ENCODE results near the gene GANC.

The GANC gene

DNA sequence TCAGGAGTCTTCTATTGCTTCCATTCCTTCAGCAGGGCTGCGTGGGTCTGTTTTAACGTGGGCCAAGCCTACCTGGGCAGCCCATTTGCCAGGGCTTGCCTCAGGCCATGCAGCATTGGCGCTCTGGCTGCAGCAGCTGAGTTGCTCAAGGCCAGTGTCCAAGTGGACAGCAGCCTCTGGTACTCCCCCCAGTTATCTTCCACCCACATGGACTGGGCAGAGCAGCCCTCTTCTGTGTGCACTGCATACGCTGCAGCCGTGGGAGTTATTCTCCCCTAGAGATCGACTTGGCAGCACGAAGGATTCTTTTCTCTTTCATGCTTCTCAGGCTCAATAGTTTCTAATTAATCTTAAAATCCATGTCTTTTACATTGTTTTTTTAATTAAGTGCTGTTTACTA is 79.4 kb downstream of the GANC start:
- no peak for DNase-seq

DNA sequence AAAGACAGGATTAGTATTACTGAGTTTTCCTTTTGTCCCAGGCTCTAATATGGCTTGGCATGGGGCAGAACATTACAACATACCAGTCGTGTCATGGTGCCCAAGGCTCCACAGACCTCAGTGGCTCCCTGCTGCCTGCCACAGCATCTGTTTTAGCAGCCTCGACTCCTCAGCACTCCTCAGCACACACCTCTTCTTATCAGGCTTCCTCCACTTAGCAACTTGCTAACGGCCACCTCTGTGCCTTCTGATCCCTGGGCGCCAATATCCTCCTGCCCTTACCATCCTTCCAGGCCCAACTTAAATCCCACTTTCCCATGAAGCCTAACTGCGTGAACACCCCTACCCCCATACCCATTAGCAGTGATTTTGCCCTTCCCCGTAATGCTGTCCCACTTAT is 80.1 kb downstream of the GANC start:
- no peak for DNase-seq

DNA sequence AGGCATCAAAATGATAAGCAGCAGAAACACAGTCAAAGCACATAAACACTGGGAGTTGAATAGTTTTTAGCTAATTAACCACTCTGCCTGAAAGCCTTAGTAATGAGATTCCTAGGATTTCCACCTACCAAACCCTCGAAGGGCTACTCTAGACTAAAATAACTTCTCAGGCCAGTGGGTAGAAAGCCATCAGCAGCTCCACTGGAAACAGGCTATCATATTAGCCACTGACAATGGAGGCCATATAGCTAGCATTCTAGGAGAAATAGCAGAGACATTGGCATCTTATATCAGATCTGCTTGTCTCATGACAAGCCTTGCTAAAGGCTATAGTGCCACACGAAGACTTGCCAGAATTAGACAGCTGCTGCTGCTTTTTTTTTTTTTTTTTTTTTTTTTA is 81.8 kb downstream of the GANC start:
- DNase-seq: no peak

DNA sequence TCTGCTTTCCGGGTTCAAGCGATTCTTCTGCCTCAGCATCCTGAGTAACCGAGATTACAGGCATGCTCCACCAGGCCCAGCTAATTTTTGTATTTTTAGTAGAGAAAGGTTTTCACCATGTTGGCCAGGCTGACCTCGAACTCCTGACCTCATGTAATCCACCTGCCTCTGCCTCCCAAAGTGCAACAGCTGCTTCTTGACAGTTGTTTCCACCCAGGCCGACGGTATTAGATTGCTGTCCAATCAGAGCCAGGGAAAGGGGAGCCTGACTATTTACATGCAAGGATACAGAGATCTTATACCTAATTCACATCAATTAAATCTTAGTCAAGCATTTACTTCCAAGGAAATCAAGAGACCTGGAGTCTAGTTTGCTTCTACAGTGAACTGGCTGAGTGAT is 82.3 kb downstream of the GANC start:
- DNase-seq: no peak

DNA sequence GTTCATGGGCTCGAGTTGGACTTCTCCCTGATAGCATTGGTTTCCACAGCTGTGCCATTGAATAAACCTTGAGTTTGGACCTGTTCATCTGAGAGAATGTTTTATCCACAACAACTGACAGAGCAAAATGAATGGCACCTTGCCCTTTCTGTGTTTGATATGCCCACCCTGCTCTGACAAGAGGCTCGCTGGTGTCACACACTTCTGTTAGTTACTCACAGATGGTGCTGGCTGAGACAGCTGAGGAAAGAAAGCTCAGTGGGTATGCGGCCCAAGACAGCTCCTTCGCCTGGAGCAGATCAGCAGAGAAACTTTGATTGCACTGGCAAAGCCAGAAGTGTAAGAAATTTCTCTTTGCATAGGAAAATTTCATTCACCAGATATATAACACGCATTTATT is 83.8 kb downstream of the GANC start:
- DNase-seq: no peak

DNA sequence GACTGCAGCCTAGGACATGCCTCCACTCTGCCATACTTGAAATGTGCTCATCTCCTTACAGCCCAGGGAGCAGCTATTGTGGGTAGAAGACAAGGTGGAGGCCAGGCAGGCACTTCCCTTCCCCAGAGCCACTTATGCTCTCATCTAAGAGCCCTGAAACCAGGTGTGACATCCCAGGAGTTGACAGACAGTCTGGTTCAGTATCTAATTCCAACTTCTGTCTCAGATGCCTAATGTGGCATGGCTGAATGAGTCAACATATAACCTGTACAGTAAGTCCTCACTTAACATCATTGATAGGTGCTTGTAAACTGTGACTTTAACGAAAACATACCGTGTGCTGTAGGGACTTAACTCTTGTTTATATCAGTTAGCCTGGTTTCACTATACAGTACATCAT is 85.1 kb downstream of the GANC start:
- no peak for DNase-seq

DNA sequence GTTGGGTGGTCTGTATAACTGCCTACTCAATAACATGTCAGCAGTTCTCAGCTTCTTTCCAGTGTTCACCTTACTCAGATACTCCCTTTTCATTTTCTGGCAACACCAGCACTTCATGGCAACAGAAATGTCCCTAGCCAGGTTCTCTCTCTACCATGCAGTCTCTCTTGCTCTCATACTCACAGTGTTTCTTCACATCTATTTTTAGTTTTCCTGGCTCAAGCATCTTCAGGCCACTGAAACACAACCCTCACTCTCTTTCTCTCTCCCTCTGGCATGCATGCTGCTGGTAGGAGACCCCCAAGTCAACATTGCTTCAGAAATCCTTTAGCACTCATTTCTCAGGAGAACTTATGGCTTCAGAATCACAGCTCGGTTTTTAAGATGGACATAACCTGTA is 86.2 kb downstream of the GANC start, which contains the start of gene CAPN3:
CAPN3 (plus strand) TSS at position 253 of the 400 bp plus-strand sequence. CDS start 305 bp downstream, outside the sequence.
- DNase-seq: no peak

DNA sequence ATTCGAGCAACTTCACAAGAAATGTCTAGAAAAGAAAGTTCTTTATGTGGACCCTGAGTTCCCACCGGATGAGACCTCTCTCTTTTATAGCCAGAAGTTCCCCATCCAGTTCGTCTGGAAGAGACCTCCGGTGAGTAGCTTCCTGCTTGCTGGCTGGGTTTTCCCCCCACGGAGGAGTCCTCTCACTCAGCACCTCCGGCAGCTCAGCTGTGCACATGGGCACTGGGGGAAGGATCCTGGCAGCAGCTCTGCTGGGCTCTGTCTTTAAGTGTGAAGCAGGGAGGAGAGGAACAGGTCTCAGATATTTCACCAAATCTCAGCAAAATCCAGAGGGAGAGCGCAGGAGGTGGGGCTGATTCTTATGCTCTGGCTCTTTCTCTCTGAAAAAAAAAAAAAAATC is 87.0 kb downstream of the GANC start:
- no peak for DNase-seq

DNA sequence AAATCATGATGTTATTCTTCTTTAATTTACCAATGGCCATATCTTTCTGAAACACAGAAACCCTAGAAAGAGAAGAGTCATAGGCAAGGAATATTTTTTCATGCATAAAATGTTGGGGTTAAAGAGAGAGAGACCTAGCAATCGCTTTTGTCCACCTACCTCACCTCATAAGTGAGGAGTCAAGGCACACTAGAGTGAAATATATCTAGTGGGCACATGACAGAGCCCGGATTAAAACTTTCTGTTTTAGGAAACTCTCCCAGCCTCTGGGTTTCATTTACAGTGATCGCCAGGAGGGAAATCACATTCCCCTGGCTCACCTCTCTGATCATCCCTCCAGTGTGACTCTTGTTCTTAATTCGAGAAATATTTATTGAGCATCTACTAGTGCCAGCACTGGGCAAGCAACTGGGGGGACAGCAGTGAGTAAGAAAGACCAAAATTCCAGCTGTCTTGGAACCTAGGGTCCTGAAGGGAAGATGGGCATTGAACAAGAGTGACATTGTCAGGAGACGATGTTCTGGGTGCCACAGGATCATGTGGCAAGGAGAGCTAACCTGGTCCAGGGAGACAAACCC is 87.6 kb downstream of the GANC start:
- DNase-seq: no peak

DNA sequence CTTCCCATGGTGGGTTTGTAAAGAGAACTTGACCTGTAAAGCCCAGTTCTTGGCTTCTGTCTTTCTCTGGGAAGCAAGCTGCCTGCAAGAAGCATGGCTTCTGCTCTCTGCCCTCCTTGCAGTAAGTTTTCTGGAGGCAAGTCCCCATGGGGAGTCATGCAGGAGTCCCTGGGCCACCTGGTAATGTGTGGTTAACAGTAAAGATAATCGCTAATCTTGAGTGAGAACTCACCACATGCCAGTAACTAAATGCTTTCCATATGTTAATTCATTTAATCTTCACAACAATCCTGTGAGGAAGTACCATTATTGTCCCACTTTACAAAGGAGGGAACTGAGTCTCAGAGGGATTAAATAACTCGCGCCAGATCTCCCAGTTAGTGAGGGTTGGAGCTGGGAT is 90.5 kb downstream of the GANC start:
- no peak for DNase-seq

DNA sequence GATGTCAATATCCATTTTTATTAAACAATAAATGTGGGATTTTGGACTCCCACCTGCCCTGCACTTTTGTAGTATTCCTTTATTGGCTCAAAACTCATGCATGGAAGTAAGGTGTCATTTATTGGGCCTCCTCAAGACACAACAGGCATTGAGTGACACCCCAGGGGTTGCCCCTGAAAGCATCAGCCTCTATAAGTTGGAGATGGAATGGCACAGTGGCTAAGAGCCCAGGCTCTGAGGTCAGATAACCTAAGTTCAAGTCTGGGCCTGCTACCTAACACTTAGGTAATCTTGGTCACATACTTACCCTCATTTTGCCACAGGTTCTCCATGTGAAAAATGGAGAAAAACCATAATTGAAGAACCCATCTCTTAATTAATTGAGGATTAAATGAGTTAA is 90.9 kb downstream of the GANC start:
- DNase-seq: no peak

DNA sequence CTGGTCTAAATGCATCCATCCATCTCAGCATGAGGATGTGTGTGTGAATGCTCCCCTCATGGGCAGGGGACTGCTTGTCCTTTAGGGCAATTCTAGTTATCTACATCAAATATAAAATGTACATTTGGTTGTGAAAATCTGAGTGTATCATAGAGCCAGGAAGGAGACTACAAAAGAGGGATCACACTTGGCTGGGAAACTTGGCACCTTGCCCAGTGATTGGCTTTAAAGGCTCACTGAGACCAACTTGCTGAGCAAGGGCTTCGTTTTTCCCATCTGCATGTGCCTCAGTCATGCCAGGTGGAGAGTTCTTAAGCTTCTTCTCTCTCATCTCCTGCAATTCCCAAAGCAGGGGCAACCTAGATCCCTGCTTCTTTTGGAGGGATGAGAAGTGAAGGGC is 91.5 kb downstream of the GANC start:
- DNase-seq: no peak

DNA sequence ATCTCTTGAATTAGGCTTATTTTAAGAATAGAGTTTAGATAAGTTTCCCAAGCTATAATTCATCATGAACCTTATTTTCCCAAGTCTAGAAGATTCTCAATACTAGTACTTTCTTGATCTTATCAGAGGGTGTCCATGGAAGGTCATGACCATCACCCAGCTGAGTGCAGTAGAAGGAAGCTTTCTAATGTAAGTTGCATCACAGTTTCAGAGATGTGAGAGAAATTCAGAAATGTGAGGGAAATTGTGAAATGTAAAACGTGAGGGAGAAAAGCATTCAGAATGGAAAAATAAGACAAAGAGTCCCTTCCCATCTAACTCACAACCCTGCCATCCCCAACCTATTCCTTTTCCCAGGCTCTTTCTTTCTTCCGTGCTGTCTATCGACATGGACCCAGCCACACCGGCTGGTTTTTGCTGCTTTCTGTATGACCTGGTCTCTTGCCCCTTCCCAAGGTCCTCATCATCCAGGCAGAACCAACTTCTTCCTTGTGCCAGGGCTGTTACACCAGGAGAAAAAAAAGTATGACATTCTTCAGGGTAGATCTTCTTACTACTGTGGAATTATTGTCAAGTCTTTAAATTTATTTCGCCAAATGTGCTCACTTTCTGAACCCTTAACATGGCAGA is 93.0 kb downstream of the GANC start:
- DNase-seq: no peak

DNA sequence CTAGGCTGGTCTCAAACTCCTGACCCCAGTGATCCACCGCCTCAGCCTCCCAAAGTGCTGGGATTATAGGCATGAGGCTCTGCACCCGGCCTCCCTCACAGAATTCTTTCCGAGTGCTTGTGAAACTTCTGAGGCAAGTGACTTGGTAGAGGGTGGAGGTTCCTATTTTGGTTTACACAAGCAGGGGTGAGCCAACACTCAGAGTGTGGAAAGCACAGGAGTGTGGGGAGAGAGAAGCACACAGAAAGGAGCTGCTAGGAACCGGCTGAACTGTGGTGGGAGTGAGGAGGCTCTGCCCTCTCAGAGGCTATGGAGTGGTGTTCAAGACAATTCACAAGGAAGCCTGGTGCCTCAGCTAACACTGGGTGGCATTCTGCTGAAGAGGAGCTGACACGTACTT is 94.0 kb downstream of the GANC start:
- DNase-seq: no peak

DNA sequence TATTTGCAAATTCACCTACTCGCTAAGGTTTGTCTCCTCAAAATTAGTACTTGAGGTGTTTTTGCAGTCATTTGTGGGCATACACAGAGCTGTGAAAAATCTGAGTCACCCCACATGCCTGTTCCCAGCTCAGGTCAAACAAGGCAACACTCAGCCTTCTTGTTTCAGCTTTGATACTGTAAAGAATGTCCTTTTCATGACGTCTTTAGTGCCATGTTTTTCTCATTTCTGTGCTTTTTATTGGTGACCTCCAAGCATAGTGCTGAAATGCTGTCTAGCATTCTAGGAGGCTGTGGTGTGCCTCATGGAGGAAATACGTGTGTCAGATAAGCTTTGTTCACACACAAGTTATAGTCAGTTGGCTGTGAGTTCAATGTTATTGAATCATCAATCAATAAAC is 95.1 kb downstream of the GANC start:
- no peak for DNase-seq

DNA sequence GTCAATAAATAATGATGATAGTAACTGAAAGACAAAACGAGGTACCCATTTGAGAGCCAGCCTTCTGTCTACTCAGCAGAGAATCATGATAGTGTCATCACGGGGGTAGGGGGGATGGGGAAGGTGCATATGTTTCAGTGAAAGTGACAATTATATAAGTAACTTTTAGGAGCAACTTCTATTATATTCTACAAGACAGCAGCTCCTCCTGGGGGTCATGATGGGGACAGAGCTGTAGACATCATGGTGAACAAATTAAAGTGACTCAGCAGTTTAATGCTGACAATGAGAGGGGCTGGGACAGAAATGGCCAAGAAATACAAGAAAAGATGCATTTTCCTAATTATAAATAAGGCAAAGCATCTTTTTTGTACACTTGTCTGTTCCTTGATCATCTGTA is 98.1 kb downstream of the GANC start:
- DNase-seq: no peak

DNA sequence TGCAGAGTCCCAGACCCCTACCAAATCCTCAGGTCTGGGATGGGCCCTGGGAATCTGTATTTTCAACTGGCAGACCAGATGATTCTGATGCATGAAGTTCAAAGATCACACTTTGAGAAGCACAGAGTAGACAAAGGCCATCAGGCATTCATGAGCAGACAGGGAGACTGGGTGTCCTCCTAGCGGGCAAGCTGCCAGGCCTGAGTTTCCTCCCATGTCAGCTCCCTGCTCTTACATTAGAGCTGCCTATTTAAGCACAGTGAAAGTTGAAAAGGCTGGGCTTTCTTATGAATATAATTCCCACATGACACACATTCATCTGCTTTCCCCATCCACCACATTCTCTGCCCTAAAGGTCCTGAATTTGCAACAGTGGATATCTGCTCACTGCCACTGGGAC is 100.3 kb downstream of the GANC start:
- DNase-seq: no peak

DNA sequence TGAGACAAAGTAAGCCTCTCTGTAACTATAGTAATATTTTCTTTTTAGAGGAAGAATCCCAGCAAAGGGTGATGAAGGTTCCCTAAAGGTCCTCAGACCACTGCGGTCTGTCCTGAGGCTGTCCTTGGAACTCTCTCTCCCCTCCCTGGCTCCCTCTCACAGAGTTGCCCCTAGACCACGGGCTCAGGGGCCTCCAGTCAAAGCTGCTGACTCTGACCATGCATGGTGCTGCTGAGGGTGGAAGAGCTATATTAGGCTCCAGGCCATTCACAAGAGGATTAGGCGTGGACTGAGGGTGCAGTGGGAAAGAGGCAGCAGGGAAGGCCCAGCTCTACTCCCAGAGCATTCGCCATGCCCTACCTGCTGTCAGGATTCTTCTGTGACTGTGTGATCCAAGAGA is 100.9 kb downstream of the GANC start:
- DNase-seq: no peak

DNA sequence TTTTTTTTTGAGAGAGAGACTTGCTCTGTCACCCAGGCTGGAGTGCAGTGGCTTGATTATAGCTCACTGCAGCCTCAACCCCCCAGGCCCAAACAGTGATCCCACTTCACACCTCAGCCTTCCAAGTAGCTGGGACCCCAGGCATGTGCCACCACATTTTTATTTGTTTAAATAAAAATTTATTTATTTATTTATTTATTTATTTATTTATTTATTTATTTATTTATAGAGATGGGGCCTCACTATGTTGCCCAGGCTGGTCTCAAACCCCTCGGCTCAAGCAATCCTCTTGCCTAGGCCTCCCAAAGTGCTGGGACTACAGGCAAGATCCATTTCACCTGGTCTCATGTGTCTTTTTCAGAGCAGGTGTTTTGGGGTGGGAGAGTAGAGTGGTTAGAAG is 101.8 kb downstream of the GANC start:
- DNase-seq: no peak

DNA sequence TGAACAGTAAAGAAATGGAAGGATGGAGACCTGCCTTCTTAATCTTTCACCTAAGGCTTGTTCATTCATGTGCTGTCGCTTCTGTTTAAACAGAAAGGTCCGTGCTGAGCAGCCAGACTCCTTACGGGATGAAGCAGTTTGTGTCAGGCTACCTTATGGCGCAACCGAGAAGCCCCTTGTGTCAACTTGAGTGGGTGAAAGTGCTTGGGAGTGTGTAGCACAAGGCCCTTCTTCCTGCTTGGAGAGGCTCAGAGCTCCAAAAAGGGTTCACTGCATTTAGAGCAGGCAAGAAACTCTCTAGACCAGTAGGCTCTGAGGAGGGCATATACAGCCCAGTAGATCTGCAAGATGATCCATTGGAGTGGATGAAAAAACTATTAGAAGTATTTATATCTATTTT is 102.3 kb downstream of the GANC start:
- DNase-seq: no peak

DNA sequence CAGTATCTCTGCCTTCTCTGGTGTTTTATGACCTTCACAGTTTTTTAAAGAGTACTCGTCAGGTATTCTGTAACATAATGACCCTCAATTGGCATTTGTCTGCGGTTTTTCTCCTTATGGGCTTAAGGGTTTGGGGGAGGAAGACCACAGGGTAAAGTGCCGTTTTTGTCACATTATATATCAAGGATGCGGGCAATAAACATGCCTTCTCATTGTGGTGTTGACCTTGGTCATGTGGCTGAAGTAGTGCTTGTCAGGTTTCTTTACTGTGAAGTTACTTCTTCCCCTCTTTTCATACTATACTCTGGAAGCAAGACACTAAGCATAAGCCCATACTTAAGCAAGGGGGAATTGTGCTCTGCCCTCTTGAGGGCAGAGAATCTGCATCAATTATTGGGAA is 102.9 kb downstream of the GANC start:
- no peak for DNase-seq

DNA sequence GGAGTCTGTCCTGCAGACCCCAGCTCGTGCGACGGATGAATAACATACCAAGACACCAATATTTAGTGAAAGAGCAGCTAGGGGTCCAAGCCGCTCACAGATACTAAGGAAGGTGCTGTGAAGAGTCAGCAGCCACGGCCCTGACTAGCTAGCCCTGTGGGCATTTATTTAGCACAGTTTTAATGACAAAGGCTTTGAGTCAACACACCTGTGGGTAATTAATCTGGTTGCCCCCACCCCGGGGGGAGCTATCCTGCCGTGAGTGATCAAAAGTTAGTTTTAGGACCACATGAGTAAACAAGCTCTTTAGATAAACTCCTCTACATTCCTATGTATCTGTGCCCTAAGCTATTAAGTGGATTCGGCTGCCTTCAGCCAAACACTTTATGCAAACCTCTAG is 105.0 kb downstream of the GANC start:
- DNase-seq: no peak

DNA sequence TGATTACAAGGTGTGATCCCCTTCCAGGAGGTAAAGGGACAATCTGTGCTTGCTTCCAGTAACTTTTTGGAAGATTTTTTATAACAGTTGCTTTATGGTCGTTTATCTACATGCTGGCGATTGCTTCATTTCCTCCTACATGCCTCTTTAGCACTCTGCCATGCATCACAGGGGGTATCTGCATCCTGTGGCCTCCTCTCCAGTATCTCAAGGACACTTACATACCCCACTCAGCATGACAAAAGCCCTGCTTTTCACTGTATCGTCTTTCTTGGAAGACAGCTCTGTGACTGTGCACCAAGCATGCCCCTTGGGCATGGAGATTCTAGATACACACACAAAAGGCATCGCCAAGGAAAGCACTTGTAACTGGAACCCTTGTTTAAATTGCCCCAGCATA is 111.6 kb downstream of the GANC start:
- no peak for DNase-seq

DNA sequence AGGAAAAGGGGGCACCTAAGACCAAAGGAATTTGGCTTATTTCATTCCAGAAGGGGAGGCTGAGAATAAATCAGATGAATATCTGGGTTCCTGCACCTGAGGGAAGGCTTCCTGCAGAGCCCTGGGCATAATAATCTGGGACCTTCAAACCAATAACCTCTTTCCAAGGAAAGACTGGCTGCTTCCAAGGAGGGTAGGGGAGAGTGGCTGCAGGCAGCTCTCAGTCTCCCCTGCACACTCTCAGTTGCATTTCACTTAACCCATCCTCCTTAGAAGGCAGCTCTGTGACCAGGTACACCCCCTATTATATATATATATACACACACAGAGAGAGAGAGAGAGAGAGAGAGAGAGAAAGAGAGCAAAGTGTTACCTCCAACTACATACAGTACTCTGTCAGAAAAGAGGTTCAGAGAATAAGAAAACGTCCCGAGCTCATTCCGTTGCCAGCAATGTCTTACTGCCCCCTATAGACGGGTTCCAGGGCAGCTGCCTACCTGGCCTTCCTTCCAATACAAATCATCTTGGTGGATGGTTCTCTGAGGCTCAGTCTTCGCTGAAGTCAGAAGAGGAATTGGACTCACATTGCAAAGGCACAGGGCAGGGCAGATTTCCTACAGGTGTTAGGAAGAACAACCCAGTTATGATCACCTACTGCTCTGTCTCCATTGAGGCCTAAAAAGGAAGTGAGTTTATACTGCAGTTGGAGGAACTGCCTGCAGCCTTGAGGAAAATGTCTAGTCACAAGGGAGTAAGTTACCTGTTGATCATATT is 112.4 kb downstream of the GANC start:
- DNase-seq: peak; percentile 28
